ENCODE data around the gene PLA2G7. TPM values are rescaled to one million over a fixed set of nuclear protein-coding genes. Genes with fewer than 3 reads are reported as not detected.

Gene PLA2G7
- total RNA-seq, 1 experiment from 2014 or later = 0.41 TPM

DNA sequence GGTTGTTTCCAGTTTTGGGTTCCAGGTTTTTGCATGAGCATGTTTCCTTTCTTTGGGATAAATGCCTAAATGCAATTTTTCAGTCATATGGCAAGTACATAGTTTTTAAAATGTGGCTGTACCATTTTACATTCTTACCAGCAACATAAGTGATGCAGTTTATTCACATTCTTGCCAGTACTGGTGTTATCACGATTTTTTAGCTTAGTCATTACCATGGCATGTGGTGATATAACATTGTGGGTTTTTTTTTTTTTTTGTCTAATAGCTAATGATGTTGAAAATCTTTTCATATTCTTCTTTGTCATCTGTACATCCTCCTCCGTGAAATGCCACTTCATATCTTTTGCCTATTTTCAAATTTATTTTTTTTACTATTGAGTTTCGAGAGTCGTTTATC, 50.4 kb downstream of the PLA2G7 start:
- BruUV-seq (replicated peaks) = no TSS peak
- ChIA-PET CTCF (no interaction called here), POLR2A (no interaction called here)
- intact Hi-C loops (cut with micrococcal nuclease; ENCODE audit: unreplicated experiment) = no loop called here
- no peaks in the 10 kb centered on the region for H3K4me1 ChIP-seq (ENCODE audit: control insufficient read depth, insufficient read depth, low read length)
- no peak for DNase-seq (ENCODE audit: low read depth, low spot score)
- H3K27ac ChIP-seq (ENCODE audit: low read length) = no peak overlapping the region
- no peak for TF ChIP-seq CTCF (IDR thresholded peaks at IDR 0.05)
- TF ChIP-seq, protein P1, sequence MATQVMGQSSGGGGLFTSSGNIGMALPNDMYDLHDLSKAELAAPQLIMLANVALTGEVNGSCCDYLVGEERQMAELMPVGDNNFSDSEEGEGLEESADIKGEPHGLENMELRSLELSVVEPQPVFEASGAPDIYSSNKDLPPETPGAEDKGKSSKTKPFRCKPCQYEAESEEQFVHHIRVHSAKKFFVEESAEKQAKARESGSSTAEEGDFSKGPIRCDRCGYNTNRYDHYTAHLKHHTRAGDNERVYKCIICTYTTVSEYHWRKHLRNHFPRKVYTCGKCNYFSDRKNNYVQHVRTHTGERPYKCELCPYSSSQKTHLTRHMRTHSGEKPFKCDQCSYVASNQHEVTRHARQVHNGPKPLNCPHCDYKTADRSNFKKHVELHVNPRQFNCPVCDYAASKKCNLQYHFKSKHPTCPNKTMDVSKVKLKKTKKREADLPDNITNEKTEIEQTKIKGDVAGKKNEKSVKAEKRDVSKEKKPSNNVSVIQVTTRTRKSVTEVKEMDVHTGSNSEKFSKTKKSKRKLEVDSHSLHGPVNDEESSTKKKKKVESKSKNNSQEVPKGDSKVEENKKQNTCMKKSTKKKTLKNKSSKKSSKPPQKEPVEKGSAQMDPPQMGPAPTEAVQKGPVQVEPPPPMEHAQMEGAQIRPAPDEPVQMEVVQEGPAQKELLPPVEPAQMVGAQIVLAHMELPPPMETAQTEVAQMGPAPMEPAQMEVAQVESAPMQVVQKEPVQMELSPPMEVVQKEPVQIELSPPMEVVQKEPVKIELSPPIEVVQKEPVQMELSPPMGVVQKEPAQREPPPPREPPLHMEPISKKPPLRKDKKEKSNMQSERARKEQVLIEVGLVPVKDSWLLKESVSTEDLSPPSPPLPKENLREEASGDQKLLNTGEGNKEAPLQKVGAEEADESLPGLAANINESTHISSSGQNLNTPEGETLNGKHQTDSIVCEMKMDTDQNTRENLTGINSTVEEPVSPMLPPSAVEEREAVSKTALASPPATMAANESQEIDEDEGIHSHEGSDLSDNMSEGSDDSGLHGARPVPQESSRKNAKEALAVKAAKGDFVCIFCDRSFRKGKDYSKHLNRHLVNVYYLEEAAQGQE (IDR thresholded peaks at IDR 0.05; ENCODE audit: insufficient read depth in 1 of 2, low read depth in 2 of 2, low read length in 1 of 2) = no peak
- no peak for TF ChIP-seq TCF7L2 (IDR thresholded peaks at IDR 0.05; ENCODE audit: low read depth, low read length)
- TF ChIP-seq POLR2AphosphoS5 (IDR thresholded peaks at IDR 0.05; ENCODE audit: low read depth, low read length) = no peak
- no peak for TF ChIP-seq SIN3A (IDR thresholded peaks at IDR 0.05; ENCODE audit: borderline replicate concordance, insufficient read depth, low read depth, low read length)
- H3K9me3 ChIP-seq (ENCODE audit: control insufficient read depth, insufficient read depth, low read depth, low read length) = no peaks in the 10 kb centered on the region
- in situ Hi-C loops (cut with HindIII; ENCODE audit: low pct_unique_long_range_greater_than_20kb, low sequenced_read_pairs) = no loop called here
- no peak overlapping the region for H3K4me3 ChIP-seq (ENCODE audit: low read depth in 2 of 2, low read length in 2 of 2)
- no peak for ATAC-seq
- no peaks in the 10 kb centered on the region for H3K36me3 ChIP-seq (ENCODE audit: control insufficient read depth, insufficient read depth, low read length)
- no peaks in the 10 kb centered on the region for H3K27me3 ChIP-seq (ENCODE audit: control insufficient read depth, insufficient read depth, low read length)

DNA sequence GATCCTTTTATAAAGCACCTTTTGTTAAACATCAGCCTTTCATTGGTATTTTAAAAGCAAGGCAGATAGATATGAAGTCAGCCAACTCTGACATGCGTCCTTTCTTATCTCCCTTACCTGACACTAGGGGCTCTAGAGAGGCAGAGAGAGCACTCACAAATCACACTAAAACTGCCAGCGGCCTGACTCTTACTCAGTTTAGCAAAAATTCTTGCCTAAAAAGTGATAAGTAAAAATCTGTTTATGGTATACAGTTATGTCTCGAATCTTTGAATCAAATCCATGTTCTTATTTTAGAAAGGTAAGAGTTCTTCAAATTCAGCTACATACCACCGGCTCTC, 57.9 kb downstream of the PLA2G7 start:
- intact Hi-C loops (cut with micrococcal nuclease; ENCODE audit: unreplicated experiment) = no loop called here
- H3K27ac ChIP-seq (ENCODE audit: low read length) = no peak overlapping the region
- ATAC-seq = no peak
- ChIA-PET POLR2A (no interaction called here), CTCF (no interaction called here)
- H3K9me3 ChIP-seq (ENCODE audit: control insufficient read depth, insufficient read depth, low read depth, low read length) = no peaks in the 10 kb centered on the region
- H3K4me1 ChIP-seq (ENCODE audit: control insufficient read depth, insufficient read depth, low read length) = no peaks in the 10 kb centered on the region
- peak; percentile 53; the same call in 1 of the 2 replicates for TF ChIP-seq CTCF (IDR thresholded peaks at IDR 0.05)
- TF ChIP-seq POLR2AphosphoS5 (IDR thresholded peaks at IDR 0.05; ENCODE audit: low read depth, low read length) = no peak
- no peaks in the 10 kb centered on the region for H3K27me3 ChIP-seq (ENCODE audit: control insufficient read depth, insufficient read depth, low read length)
- no TSS peak for BruUV-seq (replicated peaks)
- no peak for DNase-seq (ENCODE audit: low read depth, low spot score)
- H3K36me3 ChIP-seq (ENCODE audit: control insufficient read depth, insufficient read depth, low read length) = no peaks in the 10 kb centered on the region
- no peak overlapping the region for H3K4me3 ChIP-seq (ENCODE audit: low read depth in 2 of 2, low read length in 2 of 2)
- in situ Hi-C loops (cut with HindIII; ENCODE audit: low pct_unique_long_range_greater_than_20kb, low sequenced_read_pairs) = no loop called here

Data from Panc1 (cell line).